Measurements from ENCODE around the gene INSR. TPM values are rescaled to one million over a fixed set of nuclear protein-coding genes. Genes with fewer than 3 reads are reported as not detected.

The INSR gene
- total RNA-seq, 4 donors from 2014 or later = 66.0 to 118 (median 106) TPM

- TF ChIP-seq CTCF (IDR thresholded peaks at IDR 0.05; ENCODE audit: low read depth) = no peak
Observed at GRCh38 chr19:7255119-7255518, 39.1 kb downstream of the INSR start.

- no peak for TF ChIP-seq CTCF (IDR thresholded peaks at IDR 0.05; ENCODE audit: low read depth)
Observed at GRCh38 chr19:7254590-7254989, 39.6 kb downstream of the INSR start.

- TF ChIP-seq CTCF (IDR thresholded peaks at IDR 0.05; ENCODE audit: low read depth) = no peak
Observed at GRCh38 chr19:7252364-7252763, 41.9 kb downstream of the INSR start.

- no peak for TF ChIP-seq CTCF (IDR thresholded peaks at IDR 0.05; ENCODE audit: low read depth)
Observed at GRCh38 chr19:7251494-7251893, 42.7 kb downstream of the INSR start.

- no peak for TF ChIP-seq CTCF (IDR thresholded peaks at IDR 0.05; ENCODE audit: low read depth)
Observed at GRCh38 chr19:7250951-7251350, 43.3 kb downstream of the INSR start.

GRCh38 chr19:7250057-7250596, 44.1 kb downstream of the INSR start:
- no peak for TF ChIP-seq CTCF (IDR thresholded peaks at IDR 0.05; ENCODE audit: low read depth)

- TF ChIP-seq CTCF (IDR thresholded peaks at IDR 0.05; ENCODE audit: low read depth) = no peak
Observed at GRCh38 chr19:7247155-7247554, 47.1 kb downstream of the INSR start.

All from subcutaneous adipose tissue (tissue), 4 donors.